Gastrocnemius medialis (tissue), 4 donors: ENCODE data around the gene S100A14. TPM values are rescaled to one million over a fixed set of nuclear protein-coding genes. Genes with fewer than 3 reads are reported as not detected.

Experiments used
- ATAC-seq, 2 donors: fragments of 150-250 bp; one replicate each; pipeline ENCODE4 v1.9.1; 2016
- DNase-seq, 2 donors: peaks; one replicate each; pipeline ENCODE4 v3.0.0-alpha.2; 2019
- H3K27ac ChIP-seq, 4 donors: fragments of 200-600 bp; sonication (generic); 1 replicate in 1 of 4; 2 replicates in 3 of 4; pipeline ENCODE4 v1.5.1; 2016 to 2018; ENCODE audit warnings: mild to moderate bottlenecking in 2 of 4, moderate library complexity in 1 of 4
- H3K27me3 ChIP-seq, 3 donors: fragments of 200-600 bp; sonication (generic) in 2 of 3; 1 replicate in 1 of 3; 2 replicates in 2 of 3; pipeline versions ENCODE4 v1.5.1 to v1.6.0; 2016 to 2019; ENCODE audit warnings: mild to moderate bottlenecking in 1 of 3, moderate library complexity in 1 of 3
- H3K36me3 ChIP-seq, 2 donors: fragments of 200-600 bp; sonication (generic) in 1 of 2; one replicate each; pipeline ENCODE4 v1.5.1; 2017 to 2018
- H3K4me1 ChIP-seq, 2 donors: fragments of 200-600 bp; sonication (generic) in 1 of 2; one replicate each; pipeline ENCODE4 v1.5.1; 2016 to 2017; ENCODE audit warnings: mild to moderate bottlenecking in 2 of 2
- H3K4me3 ChIP-seq, 4 donors: fragments of 200-600 bp; sonication (generic) in 3 of 4; 1 replicate in 1 of 4; 2 replicates in 3 of 4; pipeline ENCODE4 v1.5.1; 2016 to 2019; ENCODE audit warnings: mild to moderate bottlenecking in 2 of 4
- H3K9me3 ChIP-seq, 3 donors: fragments of 200-600 bp; sonication (generic) in 2 of 3; 1 replicate in 1 of 3; 2 replicates in 2 of 3; pipeline ENCODE4 v1.5.1; 2016 to 2019
- POLR2A ChIP-seq, 2 donors: fragments of 450-650 bp; IDR thresholded peaks; one replicate each; pipeline ENCODE4 v1.6.1; 2017; ENCODE audit warnings: antibody characterized with exemption in 2 of 2, mild to moderate bottlenecking in 2 of 2, moderate library complexity in 2 of 2
- in situ Hi-C, 4 donors: fragments of 200-750 bp; cut with MboI; loops; one replicate each; pipeline versions ENCODE4 v1.15.0 to v1.8.0; 2017; ENCODE audit warnings: low sequenced_read_pairs in 4 of 4
- intact Hi-C: fragments of 100-400 bp; cut with DNase I; formaldehyde crosslinking; loops from one replicate; pipeline ENCODE4 v1.15.1; 2023; ENCODE audit warnings: low total_unique reads
- total RNA-seq, 4 donors: library from RNA; depleted of rRNA; stranded (reverse); fragments of >200 nt; gene quantifications; one replicate each; pipeline versions ENCODE4 v1.1.0 to v1.2.3, GENCODE V29; 2016
- TF ChIP-seq, protein P1 (sequence below), 5 experiments: fragments of 450-650 bp in 3 of 5; fragments of 200-600 bp in 2 of 5; sonication (generic) in 2 of 5; IDR thresholded peaks in 4 of 5; conservative IDR thresholded peaks in 1 of 5; 1 replicate in 4 of 5; 2 replicates in 1 of 5; pipeline ENCODE4 v1.5.1; 2016 to 2019; ENCODE audit warnings: antibody characterized with exemption in 5 of 5, mild to moderate bottlenecking in 3 of 5, moderate library complexity in 3 of 5

Gene S100A14
- total RNA-seq, 4 donors from 2014 or later: 1.8 TPM; not detected in 3

DNA sequence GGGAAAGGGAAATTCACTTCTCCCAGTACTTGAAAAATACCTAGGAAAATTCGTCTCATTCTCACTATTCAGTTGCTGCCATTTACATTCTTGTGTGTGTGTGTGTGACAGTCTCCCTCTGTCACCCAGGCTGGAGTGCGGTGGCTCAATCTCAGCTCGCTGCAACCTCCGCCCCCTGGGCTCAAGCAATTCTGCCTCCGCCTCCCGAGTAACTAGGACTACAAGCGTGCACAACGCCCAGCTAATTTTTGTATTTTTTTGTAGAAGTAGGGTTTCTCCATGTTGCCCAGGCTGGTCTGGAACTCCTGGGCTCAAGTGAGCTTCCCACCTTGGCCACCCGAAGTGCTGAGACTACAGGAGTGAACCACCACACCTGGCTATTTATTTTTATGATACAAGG is 43.5 kb upstream of the S100A14 start:
- Histone ChIP-seq H3K4me3 (peak overlapping the region; percentile 93 to 96 (median 96)), H3K27ac (peak overlapping the region; percentile 97 to 100 (median 100)), H3K27me3 (no peaks in the 10 kb centered on the region), H3K36me3 (peaks cover 5 to 41% of the 10 kb centered on the region in 2 donors), H3K9me3 (no peaks in the 10 kb centered on the region), H3K4me1 (peaks cover 10 to 15% of the 10 kb centered on the region in 2 donors)
- intact Hi-C loops (no loop called here), in situ Hi-C loops (loop anchor here in 2 of 4 donors (25.0 kb wide), 1 partner anchor 328 kb away; the partner anchor contains the start of genes JTB (in 2 of the 2), RAB13 (in 2 of the 2) and RPS27 (in 2 of the 2))
- ATAC-seq (no peak), DNase-seq (no peak)
- no peak for TF ChIP-seq POLR2A (IDR thresholded peaks at IDR 0.05)
- TF ChIP-seq, protein P1, sequence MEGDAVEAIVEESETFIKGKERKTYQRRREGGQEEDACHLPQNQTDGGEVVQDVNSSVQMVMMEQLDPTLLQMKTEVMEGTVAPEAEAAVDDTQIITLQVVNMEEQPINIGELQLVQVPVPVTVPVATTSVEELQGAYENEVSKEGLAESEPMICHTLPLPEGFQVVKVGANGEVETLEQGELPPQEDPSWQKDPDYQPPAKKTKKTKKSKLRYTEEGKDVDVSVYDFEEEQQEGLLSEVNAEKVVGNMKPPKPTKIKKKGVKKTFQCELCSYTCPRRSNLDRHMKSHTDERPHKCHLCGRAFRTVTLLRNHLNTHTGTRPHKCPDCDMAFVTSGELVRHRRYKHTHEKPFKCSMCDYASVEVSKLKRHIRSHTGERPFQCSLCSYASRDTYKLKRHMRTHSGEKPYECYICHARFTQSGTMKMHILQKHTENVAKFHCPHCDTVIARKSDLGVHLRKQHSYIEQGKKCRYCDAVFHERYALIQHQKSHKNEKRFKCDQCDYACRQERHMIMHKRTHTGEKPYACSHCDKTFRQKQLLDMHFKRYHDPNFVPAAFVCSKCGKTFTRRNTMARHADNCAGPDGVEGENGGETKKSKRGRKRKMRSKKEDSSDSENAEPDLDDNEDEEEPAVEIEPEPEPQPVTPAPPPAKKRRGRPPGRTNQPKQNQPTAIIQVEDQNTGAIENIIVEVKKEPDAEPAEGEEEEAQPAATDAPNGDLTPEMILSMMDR (IDR thresholded peaks at IDR 0.05 in 4 of 5, conservative IDR thresholded peaks at IDR 0.05 in 1 of 5): no peak

DNA sequence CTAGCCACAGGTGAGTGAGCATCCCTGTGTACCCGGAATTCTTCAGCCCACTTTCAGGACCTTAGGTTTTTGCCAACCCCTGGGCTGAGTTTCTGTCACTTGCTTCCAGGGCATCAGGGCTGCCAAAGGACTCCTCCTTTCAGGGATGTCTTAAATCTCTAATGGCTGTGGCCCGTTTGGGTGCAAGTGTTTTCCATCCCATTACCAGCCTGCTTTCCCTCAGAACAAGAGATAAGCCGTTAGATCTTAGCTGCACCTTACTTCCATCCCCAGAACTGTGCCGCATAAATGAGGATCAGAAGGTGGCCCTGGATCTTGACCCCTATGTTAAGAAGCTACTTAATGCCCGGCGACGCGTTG is 43.0 kb upstream of the S100A14 start:
- ATAC-seq (no peak), DNase-seq (no peak)

DNA sequence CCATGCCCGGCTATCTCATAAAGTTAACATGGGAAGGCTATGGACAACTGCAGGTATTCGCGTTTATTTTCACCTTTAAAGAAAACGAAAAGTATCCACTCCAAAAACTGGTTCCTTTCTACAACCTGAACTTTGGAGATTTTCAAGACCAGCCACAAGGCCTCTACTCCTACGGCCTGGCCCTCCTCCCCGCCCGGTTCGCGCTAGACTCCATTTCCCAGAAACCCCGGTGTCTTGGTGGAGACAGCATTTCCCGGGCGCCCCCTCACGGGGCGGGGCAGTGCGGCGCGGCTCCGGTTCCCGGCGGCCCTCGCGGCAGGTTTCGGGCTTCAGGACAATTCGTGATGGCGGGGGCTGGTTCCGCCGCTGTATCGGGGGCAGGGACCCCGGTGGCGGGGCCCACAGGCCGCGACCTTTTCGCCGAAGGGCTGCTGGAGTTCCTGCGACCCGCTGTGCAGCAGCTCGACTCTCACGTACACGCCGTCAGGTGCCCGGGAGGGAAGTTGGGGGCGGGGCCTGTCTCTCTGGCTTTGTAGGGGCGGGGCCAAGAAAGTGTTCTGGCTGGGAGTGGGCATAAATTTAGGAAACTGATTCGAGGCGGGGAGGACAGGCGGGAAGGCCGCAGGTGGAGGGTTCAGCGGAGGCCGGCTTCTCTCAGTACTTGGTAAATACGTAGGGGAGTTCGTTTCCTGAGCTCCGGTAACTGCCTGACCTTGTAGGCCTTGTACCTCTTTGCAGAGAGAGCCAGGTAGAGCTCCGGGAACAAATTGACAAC is 42.5 kb upstream of the S100A14 start, which contains the start of gene SNAPIN:
SNAPIN (plus strand) TSS at position 304 of the 775 bp plus-strand sequence; CDS start at position 345, 41 bp downstream.
- Histone ChIP-seq H3K36me3 (peaks cover 3 to 31% of the 10 kb centered on the region in 2 donors), H3K9me3 (no peaks in the 10 kb centered on the region), H3K4me1 (peaks cover 10 to 15% of the 10 kb centered on the region in 2 donors), H3K27me3 (no peaks in the 10 kb centered on the region), H3K4me3 (peak within 1 kb of the TSS; percentile 93 to 96 (median 96)), H3K27ac (peak within 1 kb of the TSS; percentile 97 to 100 (median 100))
- intact Hi-C loops: no loop called here
- peak; percentile 78 to 80 for TF ChIP-seq POLR2A (IDR thresholded peaks at IDR 0.05)
- TF ChIP-seq, protein P1 (IDR thresholded peaks at IDR 0.05 in 4 of 5, conservative IDR thresholded peaks at IDR 0.05 in 1 of 5): peak in 2 of 5 experiments; percentile 25 to 41
- in situ Hi-C loops: loop anchor here in 2 of 4 donors (25.0 kb wide), 1 partner anchor 329 kb away; the partner anchor contains the start of genes JTB (in 2 of the 2), RAB13 (in 2 of the 2) and RPS27 (in 2 of the 2)
- DNase-seq: peak; percentile 83 to 90
- ATAC-seq: peak; percentile 94 to 97

More for the DNA sequence above, 43.0 kb upstream of the S100A14 start:
- no peak for TF ChIP-seq POLR2A (IDR thresholded peaks at IDR 0.05)
- TF ChIP-seq, protein P1 (IDR thresholded peaks at IDR 0.05 in 4 of 5, conservative IDR thresholded peaks at IDR 0.05 in 1 of 5): no peak
- H3K36me3 ChIP-seq: peaks cover 3 to 36% of the 10 kb centered on the region in 2 donors
- intact Hi-C loops (no loop called here), in situ Hi-C loops (loop anchor here in 2 of 4 donors (25.0 kb wide), 1 partner anchor 328 kb away; the partner anchor contains the start of genes JTB (in 2 of the 2), RAB13 (in 2 of the 2) and RPS27 (in 2 of the 2))
- peak overlapping the region; percentile 93 to 96 (median 96) for H3K4me3 ChIP-seq
- H3K9me3 ChIP-seq: no peaks in the 10 kb centered on the region
- H3K4me1 ChIP-seq: peaks cover 10 to 15% of the 10 kb centered on the region in 2 donors
- peak overlapping the region; percentile 97 to 100 (median 100) for H3K27ac ChIP-seq
- no peaks in the 10 kb centered on the region for H3K27me3 ChIP-seq

DNA sequence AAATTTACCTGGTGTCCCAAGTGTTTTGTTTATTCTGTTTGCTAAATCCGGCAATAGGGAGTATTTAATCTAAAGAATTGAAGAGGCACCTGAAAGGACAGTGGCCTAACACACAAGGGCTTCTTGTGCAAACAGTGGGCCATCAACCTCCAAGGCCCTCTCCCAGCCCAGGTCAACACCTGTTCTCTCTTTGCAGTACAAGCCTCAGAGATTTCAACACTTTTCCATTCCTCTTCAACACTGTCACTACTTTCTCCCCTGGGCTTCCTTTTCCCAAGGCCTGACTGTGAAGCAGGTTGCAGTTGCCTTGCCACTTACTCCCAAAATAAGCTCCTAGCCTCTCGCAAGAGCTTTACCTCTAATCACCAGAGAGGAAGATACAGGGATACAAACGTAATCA is 39.2 kb upstream of the S100A14 start:
- ATAC-seq: peak in 1 of 2 donors; percentile 47
- H3K36me3 ChIP-seq: no peaks in the 10 kb centered on the region
- intact Hi-C loops: no loop called here
- H3K4me3 ChIP-seq: no peak overlapping the region
- H3K27ac ChIP-seq: peak overlapping the region; percentile 26 to 74 (median 33)
- TF ChIP-seq, protein P1 (IDR thresholded peaks at IDR 0.05 in 4 of 5, conservative IDR thresholded peaks at IDR 0.05 in 1 of 5): no peak
- TF ChIP-seq POLR2A (IDR thresholded peaks at IDR 0.05): no peak
- in situ Hi-C loops: loop anchor here in 2 of 4 donors (25.0 kb wide), 1 partner anchor 332 kb away; the partner anchor contains the start of genes JTB (in 2 of the 2), RAB13 (in 2 of the 2) and RPS27 (in 2 of the 2)
- no peaks in the 10 kb centered on the region for H3K27me3 ChIP-seq
- DNase-seq: peak in 1 of 2 donors; percentile 58
- H3K4me1 ChIP-seq: peaks cover 14 to 15% of the 10 kb centered on the region in 2 donors
- H3K9me3 ChIP-seq: no peaks in the 10 kb centered on the region
